HG02938 (cell line): ENCODE results near the gene CYP2S1.
"Not testable (repeated sequence)": the region's sequence is repeated elsewhere in the genome, so short reads cannot be mapped to it uniquely, and the experiment has no call there.

Experiments used
- ATAC-seq: cut with Tn5 transposase; IDR thresholded peaks from one replicate; pipeline ENCODE4 v1.9.1; 2021; ENCODE audit warnings: mild to moderate bottlenecking, moderate library complexity; ENCODE audit not compliant: unreplicated experiment

The CYP2S1 gene

GRCh38 chr19:41225238-41226052 lies 32.4 kb downstream of the CYP2S1 start:
- ATAC-seq: no peak

GRCh38 chr19:41226053-41226873 lies 33.2 kb downstream of the CYP2S1 start:
- no peak for ATAC-seq

GRCh38 chr19:41226874-41227390 lies 33.9 kb downstream of the CYP2S1 start:
- ATAC-seq: no peak

DNA sequence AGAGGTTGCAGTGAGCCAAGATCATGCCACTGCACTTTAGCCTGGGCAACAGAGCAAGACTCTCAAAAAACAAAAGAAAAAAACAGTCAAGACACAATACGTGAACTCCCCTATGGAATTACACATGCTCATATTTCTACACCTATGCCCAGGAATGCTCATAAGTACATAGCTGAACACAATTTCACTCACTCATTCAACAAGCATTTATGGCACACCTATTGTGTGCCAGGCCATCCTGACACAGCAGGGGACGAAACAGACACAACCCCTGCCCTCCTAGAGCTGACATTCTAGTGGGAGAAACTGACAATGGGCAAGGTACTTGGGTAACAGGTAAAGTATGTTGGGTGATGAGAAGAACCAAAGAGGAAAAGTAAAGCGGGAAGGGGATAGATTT lies 35.5 kb downstream of the CYP2S1 start:
- ATAC-seq: no peak

DNA sequence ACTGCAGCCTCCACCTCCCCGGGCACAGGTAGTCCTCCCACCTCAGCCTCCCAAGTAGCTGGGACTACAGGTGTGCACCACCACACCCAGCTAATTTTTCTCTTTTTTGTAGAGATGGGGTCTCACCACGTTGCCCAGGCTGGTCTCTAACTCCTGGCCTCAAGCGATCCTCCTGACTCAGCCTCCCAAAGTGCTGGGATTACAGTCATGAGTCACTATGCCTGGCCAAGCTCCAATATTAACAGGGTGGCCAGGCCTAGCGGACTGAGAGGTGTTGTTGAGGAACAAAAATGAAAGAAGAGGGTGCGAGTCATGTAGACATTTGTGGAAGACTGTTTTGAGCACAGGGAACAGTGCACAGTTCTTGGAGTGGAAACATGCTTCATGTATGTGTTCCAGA lies 36.3 kb downstream of the CYP2S1 start:
- ATAC-seq: not testable (repeated sequence)

GRCh38 chr19:41230067-41230857 lies 37.2 kb downstream of the CYP2S1 start:
- ATAC-seq: no peak

- ATAC-seq: no peak
These were observed 39.7 kb downstream of the CYP2S1 start for GRCh38 chr19:41232686-41233085.

GRCh38 chr19:41233748-41234240 lies 40.8 kb downstream of the CYP2S1 start:
- no peak for ATAC-seq

GRCh38 chr19:41234512-41235168 lies 41.6 kb downstream of the CYP2S1 start:
- no peak for ATAC-seq

GRCh38 chr19:41235480-41235879 lies 42.5 kb downstream of the CYP2S1 start:
- ATAC-seq: no peak

DNA sequence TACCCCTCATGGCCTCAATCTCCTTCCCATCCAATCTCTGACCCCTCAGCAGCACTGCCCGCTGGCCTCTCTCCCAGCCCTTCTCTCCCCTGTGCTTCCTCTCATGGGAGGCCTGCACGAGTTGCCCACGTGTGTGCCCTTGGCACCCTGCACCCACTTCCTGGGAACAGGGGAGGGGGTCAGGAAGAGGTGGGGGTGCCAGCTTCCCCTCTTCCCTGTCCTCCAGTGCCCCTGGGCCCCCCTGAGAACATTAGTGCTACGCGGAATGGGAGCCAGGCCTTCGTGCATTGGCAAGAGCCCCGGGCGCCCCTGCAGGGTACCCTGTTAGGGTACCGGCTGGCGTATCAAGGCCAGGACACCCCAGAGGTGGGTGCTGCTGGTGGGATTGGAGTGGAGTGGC lies 45.2 kb downstream of the CYP2S1 start:
- ATAC-seq: no peak

DNA sequence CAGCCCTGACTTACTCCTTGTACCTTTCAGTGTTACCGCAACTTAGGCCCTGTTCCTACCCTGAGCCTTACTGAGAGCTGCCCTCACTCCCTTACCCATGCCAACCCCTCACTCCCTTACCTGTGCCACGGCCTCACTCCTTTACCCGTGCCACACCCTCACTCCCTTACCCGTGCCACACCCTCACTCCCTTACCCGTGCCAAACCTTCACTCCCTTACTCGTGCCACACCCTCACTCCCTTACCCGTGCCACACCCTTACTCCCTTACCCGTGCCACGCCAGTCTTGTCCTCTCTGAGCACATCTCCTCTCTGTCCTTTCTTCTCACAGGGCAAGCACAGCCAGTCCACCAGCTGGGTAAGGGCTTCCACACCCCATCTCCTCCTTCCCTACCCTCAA lies 46.3 kb downstream of the CYP2S1 start:
- ATAC-seq: no peak

DNA sequence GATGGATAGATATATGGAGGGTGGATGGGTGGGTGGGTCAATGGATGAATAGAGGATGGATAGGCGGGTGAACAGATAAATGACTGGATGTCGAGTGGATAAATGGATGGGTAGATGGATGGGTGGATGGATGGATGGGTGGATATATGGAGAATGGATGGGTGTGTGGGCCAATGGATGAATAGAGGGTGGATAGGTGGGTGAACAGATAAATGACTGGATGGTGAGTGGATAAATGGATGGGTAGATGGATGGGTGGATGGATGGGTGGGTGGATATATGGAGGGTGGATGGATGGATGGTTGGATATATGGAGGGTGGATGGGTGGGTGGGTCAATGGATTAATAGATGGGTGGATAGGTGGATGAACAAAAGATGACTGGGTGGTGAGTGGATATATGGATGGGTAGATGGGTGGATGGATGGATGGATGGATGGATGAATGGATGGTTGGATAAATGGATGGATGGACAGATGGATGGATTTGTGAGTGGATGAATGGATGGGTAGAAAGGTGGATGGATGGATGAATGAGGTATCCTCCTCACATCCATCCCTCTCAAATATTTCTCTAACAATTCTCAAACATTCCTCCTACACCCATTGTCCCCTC lies 47.0 kb downstream of the CYP2S1 start:
- no peak for ATAC-seq

- ATAC-seq: no peak
These were observed 48.8 kb downstream of the CYP2S1 start for GRCh38 chr19:41241859-41242258.

DNA sequence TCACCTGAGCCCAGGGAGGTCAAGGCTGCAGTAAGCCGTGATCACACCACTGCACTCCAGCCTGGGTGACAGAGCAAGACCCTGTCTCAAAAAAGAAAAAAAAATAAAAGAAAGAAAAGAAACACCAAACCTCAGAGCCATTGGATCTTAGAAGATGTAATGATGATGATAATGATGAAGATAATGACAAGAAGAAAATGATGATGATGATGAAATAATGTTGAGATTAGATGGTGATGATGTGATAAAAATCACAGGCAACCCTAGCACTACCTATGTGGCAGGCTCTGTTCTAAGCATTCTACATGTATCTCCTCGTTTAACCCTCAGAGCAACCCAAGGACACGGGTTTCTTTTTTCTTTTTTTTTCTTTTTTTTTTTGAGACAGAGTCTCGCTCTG lies 51.1 kb downstream of the CYP2S1 start:
- ATAC-seq: no peak

GRCh38 chr19:41245843-41246242 lies 52.8 kb downstream of the CYP2S1 start:
- no peak for ATAC-seq

GRCh38 chr19:41248895-41249294 lies 55.9 kb downstream of the CYP2S1 start:
- no peak for ATAC-seq

- ATAC-seq: no peak
These were observed 56.8 kb downstream of the CYP2S1 start for GRCh38 chr19:41249707-41250423.

- ATAC-seq: no peak
These were observed 60.6 kb downstream of the CYP2S1 start for GRCh38 chr19:41253660-41254059.
